ENCODE data around the gene DNAJC19. TPM values are rescaled to one million over a fixed set of nuclear protein-coding genes. Genes with fewer than 3 reads are reported as not detected.

The DNAJC19 gene
- total RNA-seq, 1 experiment from 2014 or later, result 82.0 TPM

- no peak overlapping the region for H3K4me2 ChIP-seq (ENCODE audit: insufficient read depth, insufficient read length, low read length)
- H3K56ac ChIP-seq (ENCODE audit: insufficient read length, low read depth, low read length), result no peak overlapping the region
- H3K9me3 ChIP-seq (ENCODE audit: control insufficient read depth, low read depth, low read length), result no peaks in the 10 kb centered on the region
- no peaks in the 10 kb centered on the region for H3K79me2 ChIP-seq (ENCODE audit: insufficient read depth, low read length)
- H2AFZ ChIP-seq (ENCODE audit: low read length), result no peak overlapping the region
- no peak overlapping the region for H3K18ac ChIP-seq (ENCODE audit: insufficient read length, low read depth, low read length)
- no peak overlapping the region for H2BK120ac ChIP-seq (ENCODE audit: low read depth, low read length, poor library complexity, severe bottlenecking)
- H3K27me3 ChIP-seq (ENCODE audit: insufficient read depth, low read length), result no peaks in the 10 kb centered on the region
- Mint-ChIP-seq H3K4me3 (no peak overlapping the region), H3K27ac (no peak overlapping the region), H3K4me1 (no peaks in the 10 kb centered on the region), H3K36me3 (ENCODE audit: insufficient read depth in 1 of 3, low read depth in 3 of 3) (peaks cover 4 to 22% (median 15%) of the 10 kb centered on the region in 3 experiments; a peak in 5 of 7 replicates), H3K9me3 (no peaks in the 10 kb centered on the region), H3K27me3 (ENCODE audit: low read depth) (no peaks in the 10 kb centered on the region)
- H2AK5ac ChIP-seq (ENCODE audit: insufficient read length, low read length), result no peak overlapping the region
- no peak overlapping the region for H3K23ac ChIP-seq (ENCODE audit: insufficient read length, low read depth, low read length)
- H4K5ac ChIP-seq (ENCODE audit: insufficient read length, low read depth, low read length), result no peak overlapping the region
- no peak overlapping the region for H3K27ac ChIP-seq (ENCODE audit: insufficient read length, low read depth, low read length)
- no peak overlapping the region for H2BK12ac ChIP-seq (ENCODE audit: insufficient read length, low read depth, low read length)
- no peak overlapping the region for H3K14ac ChIP-seq (ENCODE audit: insufficient read depth, low read length)
- H3K9ac ChIP-seq (ENCODE audit: extremely low read depth, insufficient read length, low read length), result no peak overlapping the region
- no peak overlapping the region for H3T11ph ChIP-seq (ENCODE audit: low read length)
- no peak overlapping the region for H2BK5ac ChIP-seq (ENCODE audit: insufficient read length, low read length)
- no peaks in the 10 kb centered on the region for H3K79me1 ChIP-seq (ENCODE audit: insufficient read depth, low read depth, low read length, poor library complexity, severe bottlenecking)
- no peaks in the 10 kb centered on the region for H3K23me2 ChIP-seq (ENCODE audit: insufficient read length, low read depth, low read length, poor library complexity, severe bottlenecking)
- no peak overlapping the region for H4K8ac ChIP-seq (replicated peaks; ENCODE audit: insufficient read length, low read depth, low read length)
- no peaks in the 10 kb centered on the region for H3K4me1 ChIP-seq (ENCODE audit: insufficient read depth, low read length)
- no peak overlapping the region for H3K4ac ChIP-seq (ENCODE audit: low read depth, low read length)
- H4K20me1 ChIP-seq (ENCODE audit: control insufficient read depth, insufficient read depth, insufficient read length), result no peaks in the 10 kb centered on the region
- no peak for TF ChIP-seq CTCF (conservative IDR thresholded peaks at IDR 0.05)
- no peak overlapping the region for H2BK20ac ChIP-seq (ENCODE audit: low read depth, low read length, poor library complexity, severe bottlenecking)
- no peak overlapping the region for H2BK15ac ChIP-seq (ENCODE audit: low read depth, low read length)
- no peak for DNase-seq
- H4K91ac ChIP-seq (ENCODE audit: insufficient read length, low read depth, low read length), result no peak overlapping the region
Measured at GRCh38 chr3:180979961-180980360, 9.6 kb downstream of the DNAJC19 start.
